Naive thymus-derived CD4-positive, alpha-beta T cell (primary cell): Measurements from ENCODE around the gene HDAC2. TPM values are rescaled to one million over a fixed set of nuclear protein-coding genes. Genes with fewer than 3 reads are reported as not detected.

Source experiments
- ATAC-seq: fragments of 150-1000 bp; cut with Tn5 transposase; 2 replicates; pipeline ENCODE4 v1.10.0; 2021; ENCODE audit warnings: mild to moderate bottlenecking, moderate library complexity
- CTCF ChIA-PET: fragments of 350-600 bp; sonication (Branson Sonifier 250); formaldehyde crosslinking; loops from one replicate; lab custom pipeline; 2021; ENCODE audit warnings: antibody characterized with exemption; lab: Charles Lee
- POLR2A ChIA-PET: fragments of 350-600 bp; sonication (Branson Sonifier 250); formaldehyde crosslinking; loops from one replicate; lab custom pipeline; 2021; ENCODE audit warnings: antibody characterized with exemption, inconsistent platforms; lab: Charles Lee
- DNase-seq, 9 donors: peaks; one replicate each; pipeline versions ENCODE4 v3.0.0 to v3.0.0-alpha.2; 2020 to 2022; ENCODE audit warnings: mixed read lengths in 1 of 9
- H3K27ac ChIP-seq: one replicate; pipeline ENCODE4 v1.7.0; 2013; ENCODE audit warnings: mild to moderate bottlenecking, low read depth, low read length, moderate library complexity
- H3K27me3 ChIP-seq, 2 donors: one replicate each; pipeline ENCODE4 v1.7.0; 2013; ENCODE audit warnings: low read length in 2 of 2, mild to moderate bottlenecking in 2 of 2, moderate library complexity in 2 of 2; ENCODE audit not compliant: control insufficient read depth in 2 of 2, insufficient read depth in 2 of 2
- H3K36me3 ChIP-seq, 3 experiments: 1 replicate in 2 of 3; 2 replicates in 1 of 3; pipeline ENCODE4 v1.7.0; 2013; ENCODE audit warnings: low read length in 3 of 3, mild to moderate bottlenecking in 3 of 3, moderate library complexity in 1 of 3; ENCODE audit not compliant: insufficient read depth in 3 of 3, control insufficient read depth in 2 of 3
- H3K4me1 ChIP-seq, 2 donors: one replicate each; pipeline ENCODE4 v1.7.0; 2013; ENCODE audit warnings: low read length in 2 of 2, mild to moderate bottlenecking in 2 of 2, moderate library complexity in 1 of 2; ENCODE audit not compliant: control insufficient read depth in 2 of 2, insufficient read depth in 2 of 2
- H3K4me3 ChIP-seq: 2 replicates; pipeline ENCODE4 v1.7.0; 2013; ENCODE audit warnings: mild to moderate bottlenecking, low read length
- H3K9me3 ChIP-seq, 3 experiments: 1 replicate in 2 of 3; 2 replicates in 1 of 3; pipeline ENCODE4 v1.7.0; 2013; ENCODE audit warnings: low read length in 3 of 3; ENCODE audit not compliant: control insufficient read depth in 2 of 3
- H3K27ac Mint-ChIP-seq, 9 donors: one replicate each; pipeline ENCODE4 v1.8.0; 2020 to 2022; ENCODE audit warnings: mixed read lengths in 9 of 9, mild to moderate bottlenecking in 8 of 9, moderate library complexity in 5 of 9, inconsistent platforms in 2 of 9
- H3K27me3 Mint-ChIP-seq, 5 donors: one replicate each; pipeline ENCODE4 v1.8.0; 2021 to 2022; ENCODE audit warnings: mixed read lengths in 5 of 5, mild to moderate bottlenecking in 1 of 5
- H3K36me3 Mint-ChIP-seq, 5 donors: one replicate each; pipeline ENCODE4 v1.8.0; 2020 to 2022; ENCODE audit warnings: mixed read lengths in 5 of 5, mild to moderate bottlenecking in 3 of 5, inconsistent platforms in 1 of 5
- H3K4me1 Mint-ChIP-seq, 7 donors: one replicate each; pipeline ENCODE4 v1.8.0; 2020 to 2022; ENCODE audit warnings: mixed read lengths in 7 of 7, mild to moderate bottlenecking in 3 of 7, inconsistent platforms in 1 of 7
- H3K4me3 Mint-ChIP-seq, 10 donors: one replicate each; pipeline ENCODE4 v1.8.0; 2020 to 2022; ENCODE audit warnings: mild to moderate bottlenecking in 10 of 10, mixed read lengths in 10 of 10, moderate library complexity in 6 of 10, inconsistent platforms in 2 of 10
- H3K9me3 Mint-ChIP-seq, 11 donors: one replicate each; pipeline ENCODE4 v1.8.0; 2020 to 2022; ENCODE audit warnings: mixed read lengths in 11 of 11, mild to moderate bottlenecking in 4 of 11, inconsistent platforms in 1 of 11, moderate library complexity in 1 of 11
- intact Hi-C, 2 donors: fragments of 100-400 bp; cut with micrococcal nuclease; formaldehyde crosslinking; loops; one replicate each; pipeline ENCODE4 v1.15.1; 2023
- polyA plus RNA-seq, 2 donors: library from polyadenylated mRNA; unstranded; fragments of 300-500 nt; fragmentation: Illumina TruSeq; gene quantifications; one replicate each; pipeline ENCODE4 v1.2.3, GENCODE V29; 2021
- total RNA-seq, 6 experiments: library from RNA in 5 of 6; stranded (reverse) in 5 of 6; gene quantifications; 1 replicate in 5 of 6; 2 replicates in 1 of 6; pipeline ENCODE4 v1.2.3 and lab custom pipeline; 2021 to 2026

Gene HDAC2
- total and polyA plus RNA-seq, 7 experiments from 2014 or later = 46.6 to 87.8 (median 57.2) TPM

DNA sequence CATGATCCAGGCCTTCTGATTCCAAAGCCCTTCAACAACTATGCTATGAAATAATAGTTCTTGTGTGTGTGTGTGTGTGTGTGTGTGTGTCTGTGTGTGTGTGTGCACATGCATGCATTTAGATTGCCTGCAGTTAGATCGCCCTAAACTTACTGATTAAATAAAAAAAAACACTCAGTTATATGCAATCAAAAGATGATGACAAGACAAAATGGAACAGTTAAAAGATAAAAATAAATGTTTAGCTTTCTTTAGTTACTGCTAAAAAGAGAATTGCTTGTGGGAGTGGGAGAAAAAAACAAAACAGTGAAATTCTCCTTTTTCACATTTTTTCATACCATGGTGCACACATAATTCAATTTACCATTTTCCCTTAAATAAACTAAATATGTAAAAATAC lies 84.4 kb downstream of the HDAC2 start:
- H3K27ac Mint-ChIP-seq = no peak overlapping the region
- peaks cover 0 to 15% (median 9%) of the 10 kb centered on the region in 5 donors for H3K27me3 Mint-ChIP-seq
- no peaks in the 10 kb centered on the region for H3K36me3 Mint-ChIP-seq
- H3K27ac ChIP-seq = no peak overlapping the region
- intact Hi-C loops = no loop called here
- H3K4me1 ChIP-seq = no peaks in the 10 kb centered on the region
- no peaks in the 10 kb centered on the region for H3K4me1 Mint-ChIP-seq
- CTCF ChIA-PET = interaction anchor here (0.7 to 0.8 kb wide), 2 partner anchors 11 to 55 kb away, joined by 5 read pairs; no protein-coding TSS in a partner anchor
- H3K27me3 ChIP-seq = no peaks in the 10 kb centered on the region
- no peaks in the 10 kb centered on the region for H3K9me3 ChIP-seq
- H3K36me3 ChIP-seq = no peaks in the 10 kb centered on the region
- no peak for ATAC-seq
- H3K4me3 Mint-ChIP-seq = no peak overlapping the region
- POLR2A ChIA-PET = no interaction called here
- no peak for DNase-seq
- no peak overlapping the region for H3K4me3 ChIP-seq
- H3K9me3 Mint-ChIP-seq = peaks cover 0 to 5% (median 0%) of the 10 kb centered on the region in 11 donors

GRCh38 chr6:113884011-113884410 lies 86.9 kb downstream of the HDAC2 start:
- Histone ChIP-seq H3K27ac (no peak overlapping the region), H3K36me3 (no peaks in the 10 kb centered on the region), H3K4me1 (no peaks in the 10 kb centered on the region), H3K27me3 (no peaks in the 10 kb centered on the region), H3K9me3 (no peaks in the 10 kb centered on the region), H3K4me3 (no peak overlapping the region)
- ATAC-seq (no peak), DNase-seq (no peak)
- CTCF ChIA-PET = no interaction called here
- Mint-ChIP-seq H3K4me1 (no peaks in the 10 kb centered on the region), H3K9me3 (no peaks in the 10 kb centered on the region), H3K4me3 (no peak overlapping the region), H3K27ac (no peak overlapping the region), H3K27me3 (peaks cover 14 to 32% (median 21%) of the 10 kb centered on the region in 5 donors), H3K36me3 (no peaks in the 10 kb centered on the region)
- POLR2A ChIA-PET = no interaction called here
- intact Hi-C loops = no loop called here

Other genes starting within 250 kb of the HDAC2 start
- 10 to 100 TPM in 1 of 5 experiments, 1 to 10 TPM in 3, under 1 TPM in 1; 0.05 to 31.6 (median 4.7) TPM for gene MARCKS, start 113.8 kb downstream of the HDAC2 start, total RNA-seq
- gene MARCKS, start 113.8 kb downstream of the HDAC2 start, polyA plus RNA-seq = not detected